Measurements from ENCODE around the gene IL36B.

DNA sequence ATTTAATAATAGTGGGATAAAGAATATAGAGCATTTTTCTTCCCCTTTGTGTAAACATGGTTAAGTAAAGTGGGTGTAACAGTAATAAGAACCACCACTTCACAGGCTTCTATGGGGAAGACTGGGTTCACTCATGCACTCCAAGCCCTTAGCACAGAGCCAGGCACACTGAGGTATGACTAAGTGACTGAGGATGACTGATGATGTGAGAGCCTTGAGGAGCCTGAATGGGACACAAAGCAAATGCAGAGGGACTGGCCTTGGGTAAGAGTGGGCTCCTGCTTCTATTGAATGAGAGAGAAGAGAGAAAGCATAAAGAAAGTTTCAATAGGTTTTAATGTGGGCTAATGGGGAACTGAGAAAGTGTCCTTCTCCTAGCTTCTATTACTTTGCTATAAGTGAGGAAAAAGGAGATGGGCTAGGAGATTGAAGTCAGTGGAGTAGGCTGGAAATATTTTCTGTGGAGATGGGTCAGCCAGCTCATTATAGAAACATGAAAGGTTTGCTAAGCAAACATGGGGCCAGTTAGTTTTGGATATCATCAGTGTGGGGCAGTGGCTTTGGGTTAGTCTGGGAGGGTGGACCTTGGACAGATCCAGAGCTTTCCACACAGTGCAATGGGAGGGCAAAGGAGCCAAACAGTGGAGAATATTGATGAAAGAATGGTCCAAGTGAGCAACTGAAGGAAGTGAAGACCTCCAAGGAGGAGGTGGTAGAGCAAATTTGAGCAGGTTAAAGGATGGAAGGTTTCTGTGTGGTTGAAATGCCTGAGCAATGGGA lies 35.7 kb upstream of the IL36B start:
- TF ChIP-seq, protein P1, sequence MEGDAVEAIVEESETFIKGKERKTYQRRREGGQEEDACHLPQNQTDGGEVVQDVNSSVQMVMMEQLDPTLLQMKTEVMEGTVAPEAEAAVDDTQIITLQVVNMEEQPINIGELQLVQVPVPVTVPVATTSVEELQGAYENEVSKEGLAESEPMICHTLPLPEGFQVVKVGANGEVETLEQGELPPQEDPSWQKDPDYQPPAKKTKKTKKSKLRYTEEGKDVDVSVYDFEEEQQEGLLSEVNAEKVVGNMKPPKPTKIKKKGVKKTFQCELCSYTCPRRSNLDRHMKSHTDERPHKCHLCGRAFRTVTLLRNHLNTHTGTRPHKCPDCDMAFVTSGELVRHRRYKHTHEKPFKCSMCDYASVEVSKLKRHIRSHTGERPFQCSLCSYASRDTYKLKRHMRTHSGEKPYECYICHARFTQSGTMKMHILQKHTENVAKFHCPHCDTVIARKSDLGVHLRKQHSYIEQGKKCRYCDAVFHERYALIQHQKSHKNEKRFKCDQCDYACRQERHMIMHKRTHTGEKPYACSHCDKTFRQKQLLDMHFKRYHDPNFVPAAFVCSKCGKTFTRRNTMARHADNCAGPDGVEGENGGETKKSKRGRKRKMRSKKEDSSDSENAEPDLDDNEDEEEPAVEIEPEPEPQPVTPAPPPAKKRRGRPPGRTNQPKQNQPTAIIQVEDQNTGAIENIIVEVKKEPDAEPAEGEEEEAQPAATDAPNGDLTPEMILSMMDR (IDR thresholded peaks at IDR 0.05): no peak
- no peak for TF ChIP-seq POLR2A (IDR thresholded peaks at IDR 0.05)

All from uterus (tissue), 2 donors.